Non-pigmented ciliary epithelial cell (primary cell): Measurements from ENCODE around the gene ACADS.

Experiments
- DNase-seq: peaks from one replicate; pipeline ENCODE4 v3.0.0-alpha.2; 2010; ENCODE audit warnings: low read depth

Gene ACADS

GRCh38 chr12:120757949-120758348, 32.3 kb downstream of the ACADS start:
- DNase-seq, result no peak

DNA sequence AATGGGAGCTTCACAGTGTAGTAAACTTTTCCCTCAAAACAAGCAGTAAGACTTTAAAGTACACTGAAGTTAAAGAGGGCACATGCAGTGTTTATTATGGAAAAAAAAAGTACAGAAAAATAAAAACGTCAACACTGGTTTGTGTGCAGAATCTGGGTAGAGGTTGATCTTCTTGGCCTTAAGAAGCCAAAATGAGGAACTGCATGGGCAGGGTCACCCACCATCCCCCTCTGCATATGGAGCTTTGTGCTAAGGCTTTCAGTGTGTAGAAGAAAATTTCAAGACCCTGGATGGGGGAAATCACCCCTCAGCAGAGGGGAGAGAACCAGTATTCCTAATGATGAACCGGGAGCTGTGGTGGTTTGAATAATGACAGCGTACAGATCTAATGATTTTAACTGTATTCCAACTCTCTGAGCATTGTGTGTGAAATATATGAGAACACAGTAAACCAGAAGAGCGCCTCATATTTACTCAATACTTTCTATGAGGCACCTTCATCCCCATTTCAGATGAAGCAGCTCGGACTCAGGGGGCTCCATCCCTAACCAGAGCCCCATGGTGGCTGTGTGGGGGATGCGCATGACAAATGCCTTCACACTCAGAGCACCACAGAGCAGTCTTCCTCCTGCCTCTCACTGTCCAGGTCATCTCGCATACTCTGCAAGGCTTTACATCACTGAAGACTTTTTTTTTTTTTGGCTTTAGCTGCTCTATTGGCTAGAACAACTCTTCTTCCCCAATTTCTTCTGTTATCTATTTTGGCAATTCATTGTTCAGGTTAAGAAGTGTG, 33.4 kb downstream of the ACADS start:
- no peak for DNase-seq

- DNase-seq, result no peak
These were observed 34.1 kb downstream of the ACADS start for GRCh38 chr12:120759591-120760348.

GRCh38 chr12:120760349-120761254, 35.0 kb downstream of the ACADS start:
- DNase-seq, result no peak

DNA sequence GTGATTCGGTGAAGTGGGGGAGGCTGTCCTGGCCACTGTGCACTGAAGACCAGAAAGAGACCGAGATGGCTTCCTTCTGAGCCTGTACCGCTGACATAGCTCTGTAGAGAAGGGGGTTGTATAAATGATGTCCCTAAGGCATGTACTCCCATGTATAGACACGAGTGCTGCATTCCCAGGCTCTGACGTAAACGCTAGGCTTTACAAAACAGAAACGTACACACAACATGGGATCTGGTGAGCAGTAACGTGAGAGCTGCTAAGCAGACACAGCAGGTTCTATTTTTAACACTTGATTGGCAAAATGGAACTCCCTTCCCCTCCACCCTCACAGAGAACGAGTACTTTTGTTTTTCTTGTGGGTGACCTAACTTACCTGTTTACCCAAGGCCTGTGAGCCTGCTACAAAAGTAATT, 35.9 kb downstream of the ACADS start:
- DNase-seq, result peak; percentile 92

- peak; percentile 34 for DNase-seq
These were observed 36.5 kb downstream of the ACADS start for GRCh38 chr12:120762086-120762485.

GRCh38 chr12:120763250-120763649, 37.6 kb downstream of the ACADS start:
- DNase-seq, result no peak

GRCh38 chr12:120764816-120765215, 39.2 kb downstream of the ACADS start:
- DNase-seq, result no peak

DNA sequence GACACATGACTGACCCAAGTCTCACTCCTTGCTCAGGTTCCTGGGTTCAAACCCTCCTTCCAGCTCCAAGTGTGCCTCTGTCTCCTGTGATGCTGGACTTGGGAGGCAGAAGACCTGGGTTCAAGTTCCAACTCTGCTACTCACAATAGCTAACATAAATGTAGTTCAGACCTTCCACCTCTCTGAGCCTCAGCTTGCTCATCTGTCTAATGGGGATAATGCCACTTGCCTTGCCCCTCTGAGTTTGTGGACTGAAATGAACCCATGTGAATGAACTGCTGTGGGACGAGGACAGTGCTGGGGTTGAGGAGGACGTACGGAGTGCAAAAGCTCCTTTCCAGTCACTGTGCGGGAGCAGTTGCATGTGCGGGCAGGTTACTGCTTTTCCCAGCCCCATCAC, 40.9 kb downstream of the ACADS start:
- DNase-seq, result no peak

GRCh38 chr12:120767071-120768024, 41.7 kb downstream of the ACADS start:
- no peak for DNase-seq

DNA sequence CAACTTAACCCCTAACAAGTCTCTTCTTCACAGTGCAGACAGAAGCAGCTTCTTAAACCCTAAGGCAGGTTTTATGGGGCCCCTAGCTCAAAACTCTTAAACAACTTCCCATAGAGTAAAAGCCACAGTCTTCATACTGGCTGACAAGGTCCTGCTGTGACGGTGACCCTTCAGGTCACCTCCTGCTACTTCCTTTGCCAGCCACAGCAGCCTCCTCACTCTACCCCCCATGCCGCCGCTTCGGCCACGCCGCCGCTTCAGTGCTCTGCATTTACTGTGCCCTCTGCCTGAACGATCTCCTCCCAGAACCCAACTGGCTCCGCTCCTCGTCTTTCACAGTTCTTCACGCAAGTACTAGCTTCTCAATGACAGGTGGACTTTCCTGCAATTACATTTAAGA, 45.5 kb downstream of the ACADS start:
- DNase-seq, result no peak

DNA sequence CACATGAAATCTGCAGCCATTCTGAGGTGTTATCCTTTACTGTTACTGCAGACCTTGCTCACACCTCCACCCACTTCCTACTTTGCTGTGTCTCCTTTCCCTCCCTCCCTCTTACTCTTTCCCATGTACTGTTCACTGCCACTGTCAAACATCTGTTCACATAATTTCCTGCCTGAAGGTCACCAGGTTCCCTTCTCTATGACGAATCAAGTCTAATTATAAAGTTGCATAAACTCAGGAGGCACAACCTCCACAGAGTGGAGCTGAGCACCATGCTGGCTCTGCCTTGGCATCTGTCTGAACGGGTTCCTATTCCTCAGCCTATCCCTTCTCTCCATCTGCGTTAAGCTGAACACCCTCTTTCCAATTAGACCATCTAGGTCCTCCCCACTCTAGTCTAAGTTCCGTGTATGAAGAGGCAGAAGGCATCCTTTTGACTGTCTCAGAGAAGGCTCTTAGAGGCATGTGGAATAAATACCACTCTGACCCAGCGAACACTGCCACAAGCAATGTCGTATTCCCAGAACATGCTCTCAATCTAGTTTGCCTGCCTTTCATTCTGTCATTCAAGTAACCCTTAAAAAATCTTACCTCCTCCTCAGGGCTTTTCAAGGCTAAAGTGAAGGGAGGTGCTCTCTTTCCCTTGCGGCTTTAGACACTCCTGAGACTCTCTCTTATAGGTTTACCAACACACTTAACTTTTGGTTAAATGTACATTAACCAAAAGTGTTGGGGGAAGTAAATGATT, 48.7 kb downstream of the ACADS start:
- no peak for DNase-seq

DNA sequence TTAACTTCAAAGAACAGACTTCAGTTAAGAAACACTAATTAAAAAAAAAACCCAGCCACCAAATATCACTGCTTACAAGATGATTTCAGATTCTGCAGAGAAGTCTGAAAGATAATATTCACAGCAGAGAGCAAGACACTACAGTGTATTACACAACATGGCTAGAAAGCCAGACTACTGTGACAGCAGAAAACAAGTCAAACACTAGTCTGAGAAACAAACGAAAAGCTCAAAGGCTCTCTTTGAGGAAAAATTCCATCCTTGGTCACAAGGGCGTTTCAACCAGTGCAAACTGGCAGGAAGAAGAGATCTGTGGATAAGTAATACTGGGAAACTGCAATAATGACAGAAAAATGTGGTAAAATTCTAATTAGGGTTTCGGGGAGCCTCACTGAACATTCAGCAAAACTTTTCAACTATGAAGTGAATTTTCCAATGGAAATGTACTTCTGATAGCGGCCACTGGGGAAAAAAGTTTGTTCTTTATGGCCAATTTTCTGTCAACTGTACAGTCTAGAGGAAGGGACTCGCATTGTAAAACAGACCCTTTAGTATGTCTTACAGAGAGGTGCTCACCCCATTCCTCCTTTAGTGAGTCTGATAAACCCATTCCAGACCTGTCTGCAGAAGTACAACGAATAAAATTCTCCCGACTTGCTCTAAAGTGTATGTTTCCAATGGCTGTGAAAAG, 50.4 kb downstream of the ACADS start:
- DNase-seq, result no peak

GRCh38 chr12:120783197-120783596, 57.6 kb downstream of the ACADS start:
- peak; percentile 34 for DNase-seq

- no peak for DNase-seq
These were observed 59.2 kb downstream of the ACADS start for GRCh38 chr12:120784804-120785203.

DNA sequence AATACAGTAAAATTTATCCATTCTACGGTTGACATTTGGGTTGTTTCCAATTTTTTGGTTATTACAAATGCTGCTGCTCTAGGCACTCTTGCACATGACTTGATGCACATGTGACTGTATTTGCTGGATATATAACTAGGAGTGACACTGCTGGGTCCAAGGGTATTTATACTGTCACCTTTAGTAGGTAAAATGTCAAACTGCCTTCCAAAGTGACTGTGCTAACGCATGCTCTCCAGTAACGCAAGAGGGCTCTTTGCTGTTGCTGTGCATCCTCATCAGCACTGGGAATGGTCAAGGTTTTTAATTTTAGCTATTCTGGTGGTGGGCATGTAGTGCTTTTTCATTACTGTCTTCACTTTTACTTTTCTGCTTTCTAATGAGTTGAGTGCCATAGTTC, 62.3 kb downstream of the ACADS start:
- DNase-seq, result no peak
